ENCODE data around the gene PACRG.
A peak's percentile ranks its signal among the peaks of the same experiment; 100 is the strongest.

The PACRG gene

GRCh38 chr6:163343609-163344008, 615.8 kb downstream of the PACRG start:
- no peak for DNase-seq

DNA sequence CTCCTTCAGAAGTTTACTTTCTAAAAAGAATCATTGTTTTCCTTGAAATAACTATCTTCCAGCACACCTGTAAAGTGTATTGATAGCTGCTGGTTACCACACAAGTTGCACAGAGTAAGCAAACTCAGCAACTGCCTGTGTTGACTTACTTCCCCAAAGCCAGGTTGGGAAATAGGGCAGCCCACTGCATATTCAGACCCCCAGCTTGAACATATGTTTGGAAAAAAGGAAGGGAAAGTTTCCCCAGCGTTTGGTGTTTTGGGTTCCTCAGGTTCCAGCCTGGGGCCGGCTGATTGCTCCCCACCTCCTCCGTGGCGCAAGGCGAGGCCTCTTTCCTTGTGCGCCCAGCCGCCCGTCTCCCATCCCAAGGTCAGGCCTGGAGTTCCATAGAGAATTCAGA, 616.6 kb downstream of the PACRG start:
- DNase-seq = no peak

DNA sequence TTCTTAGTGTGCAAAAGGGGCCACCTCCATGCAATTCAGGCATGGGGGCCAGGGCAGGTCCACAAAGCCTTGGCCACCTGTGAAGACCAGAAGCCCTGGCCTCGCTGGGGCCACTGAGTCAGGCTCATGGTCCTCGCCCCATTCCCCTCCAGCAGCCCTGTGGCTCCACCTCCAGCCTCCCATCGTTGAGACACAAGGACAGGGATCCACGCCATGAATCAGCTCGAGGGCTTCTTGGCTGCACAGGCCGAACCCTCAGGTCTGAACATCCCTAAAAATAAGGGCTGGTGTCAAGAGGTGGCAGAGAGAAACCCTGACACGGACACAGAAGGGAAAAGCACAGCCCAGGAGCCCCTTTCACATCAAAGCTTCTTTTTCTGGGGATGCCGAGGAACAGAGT, 618.2 kb downstream of the PACRG start:
- DNase-seq = no peak

- DNase-seq = no peak
These were observed 618.8 kb downstream of the PACRG start for GRCh38 chr6:163346497-163346961.

DNA sequence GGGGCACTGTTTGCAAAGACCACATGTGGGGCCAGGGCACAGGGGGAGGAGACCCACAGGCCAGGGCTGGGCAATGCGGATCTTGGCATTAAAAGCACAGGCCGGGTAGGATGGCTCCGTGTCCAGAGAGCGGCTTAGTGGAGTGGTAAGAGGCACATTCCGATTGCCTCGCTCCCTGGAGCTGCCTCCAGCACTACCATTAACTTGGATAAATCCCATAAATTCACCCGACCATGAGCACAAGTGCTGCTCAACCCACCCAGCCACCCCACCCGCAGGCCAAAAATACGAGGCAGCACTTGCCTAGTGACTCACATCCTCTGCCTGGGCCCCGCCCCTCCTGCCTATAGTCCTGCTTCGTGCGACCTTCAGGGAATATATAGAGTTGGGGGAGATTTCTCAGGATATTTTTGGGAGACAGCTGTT, 619.3 kb downstream of the PACRG start:
- peak; percentile 59 for DNase-seq

DNA sequence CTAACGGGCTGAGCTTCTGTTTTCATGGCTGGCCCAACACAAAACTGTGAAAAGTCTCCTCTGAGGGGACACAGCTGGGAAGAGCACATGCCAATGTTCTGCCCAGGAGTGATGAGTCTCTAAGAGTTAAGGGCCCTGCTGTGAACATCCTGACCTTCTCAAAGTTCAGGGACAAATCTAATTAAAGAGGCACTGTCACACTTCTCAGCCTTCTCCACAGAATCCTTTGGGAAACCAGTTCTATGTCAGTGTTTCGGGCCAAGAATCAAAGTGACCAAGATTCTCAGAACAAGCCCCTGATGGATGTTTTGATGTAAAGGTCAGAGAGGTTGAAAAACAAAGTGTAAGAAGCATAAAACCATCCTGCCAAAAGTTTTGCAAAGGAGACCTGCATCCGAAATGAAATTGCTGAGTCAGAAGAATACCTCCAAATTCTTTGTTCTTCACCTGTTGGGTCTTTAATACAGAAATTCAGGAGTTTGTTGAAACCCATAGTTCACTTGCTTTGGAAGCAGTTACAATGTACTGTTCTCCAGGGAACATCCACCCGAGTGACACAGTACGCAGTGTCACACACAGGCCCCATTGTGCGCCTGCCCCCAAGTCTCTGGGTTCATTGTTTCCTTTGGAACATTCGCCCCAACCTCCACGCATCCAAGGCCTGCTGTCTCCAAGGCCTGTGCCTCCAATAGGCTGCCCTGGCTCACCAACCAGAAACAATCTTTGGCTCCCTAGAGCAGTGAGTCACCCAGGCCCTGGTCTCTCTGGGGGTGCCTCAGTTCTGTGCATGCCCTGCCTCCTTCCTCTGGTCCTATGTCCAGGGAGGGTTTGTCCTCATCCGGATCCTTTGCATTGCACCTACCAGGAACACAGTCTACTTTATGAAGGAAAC, 621.3 kb downstream of the PACRG start:
- DNase-seq = no peak

DNA sequence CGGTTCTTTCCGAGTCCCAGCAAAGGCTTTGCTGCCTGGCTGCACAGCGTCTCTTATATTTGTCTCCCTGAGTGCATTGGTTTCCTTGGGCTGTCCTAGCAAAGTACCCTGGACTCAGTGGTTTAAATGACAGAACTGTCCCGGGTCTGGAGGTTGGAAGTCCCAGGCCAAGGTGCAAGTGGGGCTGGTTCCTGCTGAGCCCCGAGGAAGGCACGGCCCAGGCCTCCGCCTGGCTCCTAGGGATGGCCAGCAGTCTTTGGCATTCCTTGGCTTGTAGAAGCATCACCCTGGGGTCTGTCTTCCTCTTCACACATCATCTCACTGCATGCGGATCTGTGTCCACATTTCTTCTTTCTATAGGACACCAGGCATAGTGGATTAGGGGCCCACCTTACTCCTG, 621.9 kb downstream of the PACRG start:
- no peak for DNase-seq

DNA sequence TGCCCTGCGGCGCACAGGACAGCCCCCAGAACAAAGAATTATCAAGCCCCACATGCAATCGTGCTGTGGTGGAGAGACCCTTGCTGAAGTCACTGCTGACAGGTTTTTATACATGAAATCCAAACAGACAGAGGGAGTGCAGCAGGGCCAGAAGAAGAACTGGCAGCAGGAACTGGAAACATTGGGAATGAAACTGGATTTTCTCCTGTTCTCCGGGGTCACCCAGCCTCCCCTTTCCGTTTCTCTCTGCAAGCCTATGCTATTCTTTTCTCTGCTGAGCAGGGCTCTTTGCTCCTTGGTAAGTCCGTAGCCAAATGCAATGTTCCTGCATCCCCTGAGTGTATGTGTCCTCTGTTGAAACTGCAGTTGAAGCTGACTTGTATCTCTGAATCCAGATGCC, 623.2 kb downstream of the PACRG start:
- no peak for DNase-seq

DNA sequence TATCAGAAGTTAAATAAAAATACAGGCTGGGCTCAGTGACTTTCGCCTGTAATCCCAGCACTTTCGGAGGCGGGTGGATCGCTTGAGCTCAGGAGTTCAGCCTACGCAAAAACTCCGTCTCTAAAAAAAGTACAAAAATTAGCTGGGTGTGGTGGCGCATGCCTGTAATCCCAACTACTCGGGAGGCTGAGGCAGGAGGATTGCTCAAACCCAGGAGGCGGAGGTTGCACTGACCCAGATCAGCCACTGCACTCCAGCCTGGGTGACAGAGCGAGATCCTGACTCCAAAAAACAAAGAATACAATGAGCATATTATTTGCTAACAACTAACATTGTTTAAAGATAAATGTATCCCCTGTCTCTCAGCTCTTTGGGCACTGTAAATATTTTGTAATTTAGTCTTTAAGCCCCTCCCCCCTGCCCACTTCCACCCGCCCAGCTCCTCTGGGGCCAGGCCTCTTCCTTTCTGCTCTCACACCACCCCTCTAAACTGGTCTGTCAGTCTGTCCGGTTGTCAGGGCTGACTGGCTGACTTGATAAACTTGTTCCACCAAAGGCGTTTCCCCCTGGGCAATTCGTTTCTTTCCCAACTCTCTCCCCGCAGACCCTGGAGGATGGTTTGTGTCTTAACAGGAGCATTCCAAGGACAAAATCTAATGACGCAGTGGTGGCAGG, 624.4 kb downstream of the PACRG start:
- DNase-seq = no peak

GRCh38 chr6:163352966-163353365, 625.2 kb downstream of the PACRG start:
- DNase-seq = no peak

DNA sequence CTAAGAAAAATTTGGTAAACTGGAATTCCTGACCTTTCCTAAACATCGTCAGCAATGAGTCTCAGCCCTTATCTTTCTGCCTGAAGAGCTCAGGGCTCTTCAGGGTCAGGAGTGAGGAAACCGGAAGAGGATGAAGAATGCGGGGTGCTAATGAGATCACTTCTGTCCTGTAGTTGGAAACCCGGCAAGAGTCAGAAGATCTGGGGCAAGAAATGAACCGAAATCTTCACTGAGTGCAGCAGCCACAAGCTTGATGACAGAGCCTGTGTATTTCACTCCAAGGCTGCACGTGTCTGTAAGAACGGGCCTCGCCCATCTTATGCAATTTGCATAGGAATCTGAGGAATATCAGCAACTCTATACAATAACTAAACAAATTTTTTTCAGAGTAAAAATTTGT, 626.3 kb downstream of the PACRG start:
- no peak for DNase-seq

GRCh38 chr6:163354761-163355425, 627.1 kb downstream of the PACRG start:
- DNase-seq = peak; percentile 79

GRCh38 chr6:163355426-163355991, 627.7 kb downstream of the PACRG start:
- DNase-seq = peak; percentile 67

- no peak for DNase-seq
These were observed 628.5 kb downstream of the PACRG start for GRCh38 chr6:163356324-163356723.

GRCh38 chr6:163356743-163357142, 629.0 kb downstream of the PACRG start:
- DNase-seq = no peak

- no peak for DNase-seq
These were observed 636.9 kb downstream of the PACRG start for GRCh38 chr6:163364641-163365040.

Data from left hindlimb (tissue), 1 donor.